ENCODE measurements around the gene ELOF1. TPM values are rescaled to one million over a fixed set of nuclear protein-coding genes. Genes with fewer than 3 reads are reported as not detected.

The ELOF1 gene
- total RNA-seq, 1 experiment from 2014 or later: 36.5 TPM

DNA sequence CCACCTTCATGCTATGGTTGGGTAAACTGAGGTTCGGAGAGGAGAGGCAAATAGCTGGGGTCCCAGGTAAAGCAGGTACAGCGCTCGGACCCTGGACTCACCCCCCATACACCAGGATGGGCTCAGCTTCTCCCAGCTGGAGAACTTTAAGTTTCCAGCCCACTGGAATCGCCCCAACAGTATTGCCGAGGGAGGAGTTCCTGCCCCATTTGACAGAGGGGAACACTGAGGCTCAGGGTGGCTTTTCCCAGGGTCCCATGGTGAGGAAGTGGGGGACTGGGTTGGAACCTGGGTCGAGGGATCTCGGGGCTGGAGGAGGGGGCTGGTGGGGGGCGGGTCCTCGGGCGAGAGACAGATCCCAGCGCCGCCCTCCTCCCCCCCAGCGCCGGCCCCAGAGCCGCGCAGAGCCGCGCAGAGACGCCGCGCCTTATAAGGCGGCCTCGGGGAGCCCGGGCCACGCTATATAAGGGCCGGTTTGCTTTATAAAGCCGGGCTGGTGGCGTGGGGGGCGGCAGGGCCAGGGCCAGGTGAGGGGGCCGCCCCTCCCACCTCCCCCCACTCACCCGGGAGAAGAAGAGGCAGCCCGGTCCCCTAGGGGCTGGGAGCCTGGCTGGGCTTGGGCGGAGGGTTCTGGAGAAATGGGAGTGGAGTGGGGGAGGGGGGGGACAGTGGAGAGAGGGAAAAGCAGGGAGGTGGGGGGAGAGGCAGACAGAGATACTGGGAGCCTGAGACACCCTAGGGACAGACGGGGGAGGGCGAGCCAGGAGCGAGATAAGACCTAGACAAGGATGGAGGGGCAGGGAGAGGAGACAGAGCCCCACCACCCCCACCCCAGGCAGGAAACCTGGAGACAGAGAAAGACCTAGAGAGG lies 19.3 kb downstream of the ELOF1 start:
- Mint-ChIP-seq H3K9me3 (ENCODE audit: low read depth, unreplicated experiment) (no peaks in the 10 kb centered on the region), H3K4me1 (ENCODE audit: low read depth, unreplicated experiment) (no peaks in the 10 kb centered on the region), H3K4me3 (ENCODE audit: low read depth, unreplicated experiment) (no peak overlapping the region), H3K27ac (ENCODE audit: unreplicated experiment) (no peak overlapping the region), H3K36me3 (ENCODE audit: insufficient read depth, unreplicated experiment) (peaks cover 12% of the 10 kb centered on the region), H3K27me3 (ENCODE audit: unreplicated experiment) (peaks cover 42% of the 10 kb centered on the region)
- no TSS peak for BruUV-seq (replicated peaks)
- CTCF ChIA-PET: no interaction called here
- DNase-seq: no peak
- intact Hi-C loops (cut with micrococcal nuclease; ENCODE audit: unreplicated experiment): no loop called here
- TF ChIP-seq CTCF (IDR thresholded peaks at IDR 0.05; ENCODE audit: unreplicated experiment): no peak

- H3K4me3 Mint-ChIP-seq (ENCODE audit: low read depth, unreplicated experiment): no peak within 1 kb of the TSS
- H3K36me3 Mint-ChIP-seq (ENCODE audit: insufficient read depth, unreplicated experiment): peaks cover 15% of the 10 kb centered on the region
- H3K27me3 Mint-ChIP-seq (ENCODE audit: unreplicated experiment): peaks cover 29% of the 10 kb centered on the region
- no peak for TF ChIP-seq CTCF (IDR thresholded peaks at IDR 0.05; ENCODE audit: unreplicated experiment)
- no peak for DNase-seq
- intact Hi-C loops (cut with micrococcal nuclease; ENCODE audit: unreplicated experiment): no loop called here
- H3K9me3 Mint-ChIP-seq (ENCODE audit: low read depth, unreplicated experiment): no peaks in the 10 kb centered on the region
- CTCF ChIA-PET: no interaction called here
- BruUV-seq (replicated peaks): no TSS peak
- no peaks in the 10 kb centered on the region for H3K4me1 Mint-ChIP-seq (ENCODE audit: low read depth, unreplicated experiment)
- no peak within 1 kb of the TSS for H3K27ac Mint-ChIP-seq (ENCODE audit: unreplicated experiment)
These were observed 20.6 kb downstream of the ELOF1 start, which contains the start of gene CNN1 for GRCh38 chr19:11538232-11539036. Gene CNN1, plus strand, starts transcription at chr19:11538851. Its CDS starts 77 bp downstream, at chr19:11538928.

- H3K4me3 Mint-ChIP-seq (ENCODE audit: low read depth, unreplicated experiment): no peak overlapping the region
- peak; percentile 90 for DNase-seq
- peaks cover 15% of the 10 kb centered on the region for H3K36me3 Mint-ChIP-seq (ENCODE audit: insufficient read depth, unreplicated experiment)
- peaks cover 8% of the 10 kb centered on the region for H3K4me1 Mint-ChIP-seq (ENCODE audit: low read depth, unreplicated experiment)
- BruUV-seq (replicated peaks): no TSS peak
- peak; percentile 49 for TF ChIP-seq CTCF (IDR thresholded peaks at IDR 0.05; ENCODE audit: unreplicated experiment)
- intact Hi-C loops (cut with micrococcal nuclease; ENCODE audit: unreplicated experiment): no loop called here
- H3K27me3 Mint-ChIP-seq (ENCODE audit: unreplicated experiment): peaks cover 27% of the 10 kb centered on the region
- H3K27ac Mint-ChIP-seq (ENCODE audit: unreplicated experiment): peak overlapping the region; percentile 75
- H3K9me3 Mint-ChIP-seq (ENCODE audit: low read depth, unreplicated experiment): no peaks in the 10 kb centered on the region
- CTCF ChIA-PET: interaction anchor here (0.6 to 1.1 kb wide), 3 partner anchors 23 to 947 kb away, joined by 3 to 4 read pairs (median 3); partner anchors contain the start of gene ELOF1
These were observed 23.0 kb downstream of the ELOF1 start for GRCh38 chr19:11535792-11536595.

- H3K4me1 Mint-ChIP-seq (ENCODE audit: low read depth, unreplicated experiment): peaks cover 8% of the 10 kb centered on the region
- peaks cover 18% of the 10 kb centered on the region for H3K27me3 Mint-ChIP-seq (ENCODE audit: unreplicated experiment)
- H3K4me3 Mint-ChIP-seq (ENCODE audit: low read depth, unreplicated experiment): no peak overlapping the region
- DNase-seq: no peak
- BruUV-seq (replicated peaks): no TSS peak
- no peak for TF ChIP-seq CTCF (IDR thresholded peaks at IDR 0.05; ENCODE audit: unreplicated experiment)
- CTCF ChIA-PET: no interaction called here
- no peaks in the 10 kb centered on the region for H3K9me3 Mint-ChIP-seq (ENCODE audit: low read depth, unreplicated experiment)
- H3K27ac Mint-ChIP-seq (ENCODE audit: unreplicated experiment): peak overlapping the region; percentile 6
- H3K36me3 Mint-ChIP-seq (ENCODE audit: insufficient read depth, unreplicated experiment): peaks cover 20% of the 10 kb centered on the region
- intact Hi-C loops (cut with micrococcal nuclease; ENCODE audit: unreplicated experiment): no loop called here
These were observed 24.1 kb downstream of the ELOF1 start for GRCh38 chr19:11534948-11535347.

All from Calu3 (cell line).